Keratinocyte (primary cell): ENCODE data around the gene XIRP2. TPM values are rescaled to one million over a fixed set of nuclear protein-coding genes. Genes with fewer than 3 reads are reported as not detected.

Experiments
- DNase-seq: peaks from one replicate; pipeline ENCODE4 v3.0.0-alpha.2; 2011; ENCODE audit warnings: low read depth, missing footprints, low spot score
- FAIRE-seq: peaks from 2 replicates; lab custom pipeline; 2011; peaks lifted over from hg19 to GRCh38; lab: Jason Lieb, UNC
- H2AFZ ChIP-seq: 2 replicates; pipeline ENCODE4 v1.6.0; 2012; ENCODE audit warnings: low read length, control low read depth, inconsistent platforms; ENCODE audit not compliant: control insufficient read depth
- H3K27ac ChIP-seq: 2 replicates; pipeline ENCODE4 v1.5.1; 2011; ENCODE audit warnings: low read length; ENCODE audit not compliant: control insufficient read depth, insufficient read depth
- H3K27me3 ChIP-seq: 3 replicates; pipeline ENCODE4 v1.6.0; 2011; ENCODE audit warnings: low read length; ENCODE audit not compliant: control insufficient read depth, insufficient read depth; ENCODE audit errors: extremely low read depth
- H3K36me3 ChIP-seq, 2 experiments: 2 replicates in 1 of 2; 3 replicates in 1 of 2; pipeline ENCODE4 v1.5.1; 2011; ENCODE audit warnings: low read length in 2 of 2, mild to moderate bottlenecking in 1 of 2; ENCODE audit not compliant: control insufficient read depth in 2 of 2, insufficient read depth in 2 of 2; ENCODE audit errors: extremely low read depth in 1 of 2
- H3K4me1 ChIP-seq: 3 replicates; pipeline ENCODE4 v1.5.1; 2011; ENCODE audit warnings: low read length; ENCODE audit not compliant: control insufficient read depth, insufficient read depth; ENCODE audit errors: extremely low read depth
- H3K4me2 ChIP-seq: 3 replicates; pipeline ENCODE4 v1.6.0; 2011; ENCODE audit warnings: low read depth, low read length; ENCODE audit not compliant: control insufficient read depth, insufficient read depth; ENCODE audit errors: extremely low read depth
- H3K4me3 ChIP-seq, 3 experiments: fragments of 200-600 bp in 1 of 3; sonication (generic) in 1 of 3; 2 replicates in 2 of 3; 3 replicates in 1 of 3; pipeline ENCODE4 v1.5.1; 2011 to 2016; ENCODE audit warnings: low read length in 3 of 3, mild to moderate bottlenecking in 3 of 3, control low read depth in 2 of 3, inconsistent platforms in 1 of 3, low read depth in 1 of 3, mixed read lengths in 1 of 3, mixed run types in 1 of 3, moderate library complexity in 1 of 3; ENCODE audit not compliant: control insufficient read depth in 2 of 3, insufficient read depth in 2 of 3; ENCODE audit errors: extremely low read depth in 1 of 3
- H3K79me2 ChIP-seq: 2 replicates; pipeline ENCODE4 v1.6.0; 2012; ENCODE audit warnings: low read length; ENCODE audit not compliant: control insufficient read depth, insufficient read depth
- H3K9ac ChIP-seq: 3 replicates; pipeline ENCODE4 v1.6.0; 2011; ENCODE audit warnings: low read length; ENCODE audit not compliant: control insufficient read depth, insufficient read depth; ENCODE audit errors: extremely low read depth
- H3K9me1 ChIP-seq: 3 replicates; pipeline ENCODE4 v1.6.0; 2011; ENCODE audit warnings: low read length; ENCODE audit not compliant: control insufficient read depth, insufficient read depth; ENCODE audit errors: extremely low read depth
- H3K9me3 ChIP-seq: 2 replicates; pipeline ENCODE4 v1.5.1; 2012; ENCODE audit warnings: low read depth, low read length; ENCODE audit not compliant: control insufficient read depth
- H4K20me1 ChIP-seq: 3 replicates; pipeline ENCODE4 v1.6.0; 2011; ENCODE audit warnings: low read length; ENCODE audit not compliant: control insufficient read depth, insufficient read depth; ENCODE audit errors: extremely low read depth
- CTCF ChIP-seq, 3 experiments: IDR thresholded peaks in 1 of 3; conservative IDR thresholded peaks in 1 of 3; optimal IDR thresholded peaks in 1 of 3; 2 replicates in 2 of 3; 3 replicates in 1 of 3; pipeline versions ENCODE3 to v1.5.1; 2011; ENCODE audit warnings: low read length in 3 of 3, mild to moderate bottlenecking in 3 of 3, moderate library complexity in 2 of 3, control low read depth in 1 of 3, inconsistent platforms in 1 of 3; ENCODE audit not compliant: insufficient read depth in 2 of 3; ENCODE audit errors: extremely low read depth in 1 of 3
- EZH2 ChIP-seq: IDR thresholded peaks from one replicate; pipeline ENCODE4 v1.6.1; 2012; ENCODE audit warnings: inconsistent platforms, mild to moderate bottlenecking, low read length, moderate library complexity
- dilution Hi-C: fragments of 300-500 bp; cut with MboI; formaldehyde crosslinking; loops from one replicate; pipeline ENCODE4 v1.7.0; 2020; ENCODE audit warnings: low sequenced_read_pairs; ENCODE audit not compliant: extremely low pct_ligation_motif_present
- polyA plus RNA-seq, 5 experiments: library from polyadenylated mRNA; depleted of rRNA in 3 of 5; stranded (reverse) in 3 of 5; stranded (forward) in 1 of 5; unstranded in 1 of 5; fragments of >200 nt; gene quantifications; 1 replicate in 1 of 5; 2 replicates in 3 of 5; 3 replicates in 1 of 5; pipeline versions ENCODE4 v1.2.1 to v1.2.3, GENCODE V29; 2011 to 2012; ENCODE audit warnings: missing spikeins in 2 of 5, low read depth in 1 of 5, low replicate concordance in 1 of 5

XIRP2 gene
- polyA plus RNA-seq, 1 donor (not counting 4 experiments of a cell fraction or from before 2014, with no cell fraction given): 0.01 TPM

GRCh38 chr2:167297292-167297691, 409.0 kb downstream of the XIRP2 start:
- FAIRE-seq (no peak), DNase-seq (no peak)
- Histone ChIP-seq H2AFZ (no peak overlapping the region), H3K36me3 (no peaks in the 10 kb centered on the region), H3K4me3 (no peak overlapping the region), H3K9me3 (no peaks in the 10 kb centered on the region), H3K9ac (no peak overlapping the region), H3K4me1 (peaks cover 7% of the 10 kb centered on the region), H3K79me2 (no peaks in the 10 kb centered on the region), H3K9me1 (no peaks in the 10 kb centered on the region), H3K4me2 (no peak overlapping the region), H3K27ac (no peak overlapping the region), H3K27me3 (peaks cover 19% of the 10 kb centered on the region), H4K20me1 (no peaks in the 10 kb centered on the region)
- TF ChIP-seq CTCF (optimal IDR thresholded peaks at IDR 0.05 in 1 of 3, IDR thresholded peaks at IDR 0.05 in 1 of 3, conservative IDR thresholded peaks at IDR 0.05 in 1 of 3; ENCODE audit: extremely low read depth in 1 of 3, insufficient read depth in 2 of 3, low read length in 3 of 3) (no peak), EZH2 (no peak)
- dilution Hi-C loops: no loop called here

- H3K79me2 ChIP-seq: no peaks in the 10 kb centered on the region
- no peaks in the 10 kb centered on the region for H4K20me1 ChIP-seq
- no peak overlapping the region for H2AFZ ChIP-seq
- H3K9me1 ChIP-seq: no peaks in the 10 kb centered on the region
- peaks cover 18% of the 10 kb centered on the region for H3K27me3 ChIP-seq
- no peak for DNase-seq
- H3K9me3 ChIP-seq: no peaks in the 10 kb centered on the region
- H3K27ac ChIP-seq: no peak overlapping the region
- dilution Hi-C loops: no loop called here
- H3K4me2 ChIP-seq: no peak overlapping the region
- no peak for TF ChIP-seq EZH2
- no peak for TF ChIP-seq CTCF (optimal IDR thresholded peaks at IDR 0.05 in 1 of 3, IDR thresholded peaks at IDR 0.05 in 1 of 3, conservative IDR thresholded peaks at IDR 0.05 in 1 of 3; ENCODE audit: extremely low read depth in 1 of 3, insufficient read depth in 2 of 3, low read length in 3 of 3)
- no peak overlapping the region for H3K4me3 ChIP-seq
- H3K4me1 ChIP-seq: peaks cover 7% of the 10 kb centered on the region
- no peak for FAIRE-seq
- H3K36me3 ChIP-seq: no peaks in the 10 kb centered on the region
- no peak overlapping the region for H3K9ac ChIP-seq
Measured at GRCh38 chr2:167298017-167298416, 409.7 kb downstream of the XIRP2 start.
